Measurements from ENCODE around the gene ATG2B.

ATG2B gene

GRCh38 chr14:96362965-96363750, at the start of gene ATG2B, which contains the start of gene GSKIP:
ATG2B (minus strand) TSS chr14:96363341; CDS start chr14:96362976, 365 bp downstream.
GSKIP (plus strand) TSS chr14:96363526; CDS start chr14:96382248, 18,722 bp downstream.
- in situ Hi-C loops (cut with HindIII; ENCODE audit: low sequenced_read_pairs) = no loop called here

GRCh38 chr14:96410119-96410518, 47.0 kb upstream of the ATG2B start:
- in situ Hi-C loops (cut with HindIII; ENCODE audit: low sequenced_read_pairs) = no loop called here

- in situ Hi-C loops (cut with HindIII; ENCODE audit: low sequenced_read_pairs) = no loop called here
Observed at GRCh38 chr14:96409701-96410100, 46.6 kb upstream of the ATG2B start.

- in situ Hi-C loops (cut with HindIII; ENCODE audit: low sequenced_read_pairs) = no loop called here
Observed at GRCh38 chr14:96408608-96409007, 45.5 kb upstream of the ATG2B start.

- in situ Hi-C loops (cut with HindIII; ENCODE audit: low sequenced_read_pairs) = no loop called here
Observed at GRCh38 chr14:96407935-96408570, 44.9 kb upstream of the ATG2B start.

- in situ Hi-C loops (cut with HindIII; ENCODE audit: low sequenced_read_pairs) = no loop called here
Observed at GRCh38 chr14:96405677-96406076, 42.5 kb upstream of the ATG2B start.

- in situ Hi-C loops (cut with HindIII; ENCODE audit: low sequenced_read_pairs) = no loop called here
Observed at GRCh38 chr14:96403409-96403808, 40.3 kb upstream of the ATG2B start.

- in situ Hi-C loops (cut with HindIII; ENCODE audit: low sequenced_read_pairs) = no loop called here
Observed at GRCh38 chr14:96400495-96400894, 37.4 kb upstream of the ATG2B start.

- in situ Hi-C loops (cut with HindIII; ENCODE audit: low sequenced_read_pairs) = loop anchor here (5.0 kb wide), 1 partner anchor 67 kb away; no protein-coding TSS in a partner anchor
Observed at GRCh38 chr14:96399405-96399804, 36.3 kb upstream of the ATG2B start.

- in situ Hi-C loops (cut with HindIII; ENCODE audit: low sequenced_read_pairs) = loop anchor here (5.0 kb wide), 1 partner anchor 67 kb away; no protein-coding TSS in a partner anchor
Observed at GRCh38 chr14:96398921-96399320, 35.8 kb upstream of the ATG2B start.

- in situ Hi-C loops (cut with HindIII; ENCODE audit: low sequenced_read_pairs) = loop anchor here (5.0 kb wide), 1 partner anchor 66 kb away; no protein-coding TSS in a partner anchor
Observed at GRCh38 chr14:96398432-96398831, 35.3 kb upstream of the ATG2B start.

GRCh38 chr14:96394047-96394815, 31.1 kb upstream of the ATG2B start:
- in situ Hi-C loops (cut with HindIII; ENCODE audit: low sequenced_read_pairs) = no loop called here

- in situ Hi-C loops (cut with HindIII; ENCODE audit: low sequenced_read_pairs) = no loop called here
Observed at GRCh38 chr14:96393071-96393691, 30.0 kb upstream of the ATG2B start.

GRCh38 chr14:96391293-96392118, 28.4 kb upstream of the ATG2B start:
- in situ Hi-C loops (cut with HindIII; ENCODE audit: low sequenced_read_pairs) = no loop called here

GRCh38 chr14:96390965-96391292, 27.8 kb upstream of the ATG2B start:
- in situ Hi-C loops (cut with HindIII; ENCODE audit: low sequenced_read_pairs) = no loop called here

GRCh38 chr14:96385385-96385784, 22.2 kb upstream of the ATG2B start:
- in situ Hi-C loops (cut with HindIII; ENCODE audit: low sequenced_read_pairs) = no loop called here

- in situ Hi-C loops (cut with HindIII; ENCODE audit: low sequenced_read_pairs) = no loop called here
Observed at GRCh38 chr14:96384740-96385139, 21.6 kb upstream of the ATG2B start.

- in situ Hi-C loops (cut with HindIII; ENCODE audit: low sequenced_read_pairs) = no loop called here
Observed at GRCh38 chr14:96384053-96384452, 20.9 kb upstream of the ATG2B start.

GRCh38 chr14:96383445-96383844, 20.3 kb upstream of the ATG2B start:
- in situ Hi-C loops (cut with HindIII; ENCODE audit: low sequenced_read_pairs) = no loop called here

- in situ Hi-C loops (cut with HindIII; ENCODE audit: low sequenced_read_pairs) = no loop called here
Observed at GRCh38 chr14:96380735-96381134, 17.6 kb upstream of the ATG2B start.
